SK-N-SH (cell line): Measurements from ENCODE around the gene MYCT1. TPM values are rescaled to one million over a fixed set of nuclear protein-coding genes. Genes with fewer than 3 reads are reported as not detected.
A peak's percentile ranks its signal among the peaks of the same experiment; 100 is the strongest.

ENCODE experiments used
- CTCF ChIA-PET: fragments of 300-600, 350-600 bp; formaldehyde crosslinking; extraction: SDS; loops from one replicate; lab custom pipeline; 2021; lab: Yijun Ruan, JAX
- POLR2A ChIA-PET: fragments of 350-600 bp; sonication (Branson Sonifier 250); formaldehyde crosslinking; extraction: SDS; loops from one replicate; lab custom pipeline; 2020; ENCODE audit warnings: antibody characterized with exemption, inconsistent platforms; lab: Yijun Ruan, JAX
- DNase-seq: peaks from one replicate; pipeline ENCODE4 v3.0.0; 2012
- H2AFZ ChIP-seq: fragments of 200-600 bp; sonication (generic); 2 replicates; pipeline ENCODE4 v1.8.1; 2016; ENCODE audit warnings: antibody characterized with exemption, mild to moderate bottlenecking, low read depth
- H3F3A ChIP-seq: fragments of 200-600 bp; sonication (generic); replicated peaks from 2 replicates; pipeline ENCODE3; 2016; ENCODE audit warnings: antibody characterized with exemption, mild to moderate bottlenecking; ENCODE audit not compliant: insufficient read depth
- H3K27ac ChIP-seq, 2 experiments: fragments of 200-500 bp in 1 of 2; fragments of 200-600 bp in 1 of 2; sonication (Bioruptor generic) in 1 of 2; sonication (generic), shearing (Covaris generic) in 1 of 2; 2 replicates each; pipeline versions ENCODE4 v1.5.1 to v1.6.1; 2014 to 2016; ENCODE audit warnings: low read depth in 2 of 2, inconsistent platforms in 1 of 2, low read length in 1 of 2, mild to moderate bottlenecking in 1 of 2, mixed read lengths in 1 of 2
- H3K27me3 ChIP-seq: fragments of 200-600 bp; sonication (generic), shearing (Covaris generic); 2 replicates; pipeline ENCODE4 v1.6.1; 2016; ENCODE audit warnings: mixed run types; ENCODE audit not compliant: insufficient read depth
- H3K36me3 ChIP-seq, 2 experiments: fragments of 200-500 bp in 1 of 2; fragments of 200-600 bp in 1 of 2; sonication (Bioruptor generic) in 1 of 2; sonication (generic) in 1 of 2; replicated peaks in 1 of 2; 2 replicates each; pipeline versions ENCODE3 to v1.5.1; 2014 to 2016; ENCODE audit warnings: low read length in 1 of 2, mild to moderate bottlenecking in 1 of 2; ENCODE audit not compliant: insufficient read depth in 2 of 2, control insufficient read depth in 1 of 2
- H3K4me1 ChIP-seq, 2 experiments: fragments of 200-500 bp in 1 of 2; fragments of 200-600 bp in 1 of 2; sonication (Bioruptor generic) in 1 of 2; sonication (generic), shearing (Covaris generic) in 1 of 2; 2 replicates each; pipeline versions ENCODE4 v1.5.1 to v1.6.1; 2014 to 2016; ENCODE audit warnings: low read depth in 1 of 2, low read length in 1 of 2, mixed run types in 1 of 2; ENCODE audit not compliant: insufficient read depth in 2 of 2, control insufficient read depth in 1 of 2
- H3K4me2 ChIP-seq: fragments of 200-600 bp; sonication (generic), shearing (Covaris generic); 2 replicates; pipeline ENCODE4 v1.6.1; 2017; ENCODE audit warnings: mixed run types
- H3K4me3 ChIP-seq, 2 experiments: fragments of 200-500 bp in 1 of 2; fragments of 200-600 bp in 1 of 2; sonication (Bioruptor generic) in 1 of 2; sonication (generic), shearing (Covaris generic) in 1 of 2; 2 replicates each; pipeline versions ENCODE4 v1.5.1 to v1.8.1; 2014 to 2016; ENCODE audit warnings: low read depth in 2 of 2, inconsistent platforms in 1 of 2, low read length in 1 of 2, mild to moderate bottlenecking in 1 of 2, mixed read lengths in 1 of 2, moderate library complexity in 1 of 2
- H3K79me2 ChIP-seq: fragments of 200-600 bp; sonication (generic); 2 replicates; pipeline ENCODE4 v1.8.1; 2017; ENCODE audit warnings: mild to moderate bottlenecking; ENCODE audit not compliant: insufficient read depth
- H3K9ac ChIP-seq: fragments of 200-600 bp; sonication (generic); 2 replicates; pipeline ENCODE4 v1.6.1; 2017; ENCODE audit warnings: mixed run types
- H3K9me2 ChIP-seq: fragments of 200-600 bp; sonication (generic); 2 replicates; pipeline ENCODE4 v1.6.1; 2017; ENCODE audit warnings: mixed run types
- H3K9me3 ChIP-seq: fragments of 200-600 bp; sonication (generic); 2 replicates; pipeline ENCODE4 v1.6.1; 2017; ENCODE audit warnings: mixed run types, mild to moderate bottlenecking, moderate library complexity
- H4K20me1 ChIP-seq: fragments of 200-600 bp; sonication (generic); 2 replicates; pipeline ENCODE4 v1.6.1; 2017; ENCODE audit warnings: mild to moderate bottlenecking, mixed run types; ENCODE audit not compliant: insufficient read depth
- EZH2phosphoT487 ChIP-seq: fragments of 200-600 bp; sonication (generic); IDR thresholded peaks from 2 replicates; pipeline ENCODE4 v1.6.1; 2017; ENCODE audit warnings: low read depth, mixed run types, mild to moderate bottlenecking, antibody characterized with exemption, moderate library complexity, borderline replicate concordance
- FOXM1 ChIP-seq: IDR thresholded peaks from 2 replicates; pipeline ENCODE4 v1.4.0; 2012; ENCODE audit warnings: low read depth, mild to moderate bottlenecking
- GABPA ChIP-seq: IDR thresholded peaks from 2 replicates; pipeline ENCODE4 v1.4.0; 2012; ENCODE audit warnings: low read depth, mild to moderate bottlenecking
- MAX ChIP-seq: IDR thresholded peaks from 2 replicates; pipeline ENCODE4 v1.4.0; 2012; ENCODE audit warnings: low read depth
- MXI1 ChIP-seq: IDR thresholded peaks from 2 replicates; pipeline ENCODE4 v1.6.1; 2012; ENCODE audit warnings: mild to moderate bottlenecking, low read depth, low read length, improper control_type of control experiment
- RAD21 ChIP-seq: IDR thresholded peaks from 2 replicates; pipeline ENCODE4 v1.6.1; 2012; ENCODE audit warnings: mild to moderate bottlenecking, low read length
- SMC3 ChIP-seq: IDR thresholded peaks from 2 replicates; pipeline ENCODE4 v1.6.1; 2012; ENCODE audit warnings: low read depth, low read length, improper control_type of control experiment
- YY1 ChIP-seq: IDR thresholded peaks from 2 replicates; pipeline ENCODE4 v1.4.0; 2012; ENCODE audit warnings: low read depth, mild to moderate bottlenecking
- WGBS: methylation state at CpG from one replicate; pipeline ENCODE4 v1.1.6; 2017; ENCODE audit warnings: low lambda C conversion rate; 5-methylcytosine and 5-hydroxymethylcytosine counted together
- polyA plus RNA-seq, 3 experiments: library from polyadenylated mRNA; depleted of rRNA; stranded (reverse); fragments of >200 nt; gene quantifications; 2 replicates each; pipeline ENCODE4 v1.2.3, GENCODE V29; 2012
- TF ChIP-seq, protein P1 (sequence below): fragments of 200-600 bp; sonication (generic); IDR thresholded peaks from 2 replicates; pipeline ENCODE4 v1.6.1; 2017; ENCODE audit warnings: antibody characterized with exemption, mild to moderate bottlenecking, moderate library complexity

Gene MYCT1
- polyA plus RNA-seq, 1 of the 3 experiments (the other 2 are of a cell fraction) = 7.6 TPM

DNA sequence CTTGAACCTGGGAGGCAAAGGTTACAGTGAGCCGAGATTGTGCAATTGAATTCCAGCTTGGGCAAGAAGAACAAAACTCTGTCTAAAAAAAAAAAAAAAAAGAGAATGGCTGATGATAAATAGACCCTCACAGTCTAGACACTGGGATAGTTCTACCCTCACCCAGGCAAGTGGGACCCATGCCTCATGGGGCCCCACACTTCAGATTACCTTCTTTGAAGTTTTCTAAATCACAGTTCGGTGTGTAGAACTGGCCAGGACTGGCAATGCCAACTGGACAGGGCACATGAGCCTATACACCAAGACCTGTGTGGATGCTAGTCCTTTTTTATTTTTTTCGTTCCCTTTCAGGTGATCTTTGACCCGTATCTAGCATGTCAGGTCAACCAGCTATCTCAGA, 28.6 kb downstream of the MYCT1 start:
- Histone ChIP-seq H3K9me3 (no peaks in the 10 kb centered on the region), H3K27me3 (no peaks in the 10 kb centered on the region), H3F3A (peaks cover 28% of the 10 kb centered on the region), H3K4me1 (peaks cover 0 to 2% of the 10 kb centered on the region in 2 experiments; a peak in 1 of 4 replicates), H3K27ac (no peak overlapping the region), H2AFZ (no peak overlapping the region), H3K9ac (no peak overlapping the region), H3K36me3 (no peaks in the 10 kb centered on the region), H3K79me2 (peaks cover 13% of the 10 kb centered on the region; the same call in 1 of the 2 replicates), H3K9me2 (no peaks in the 10 kb centered on the region), H3K4me3 (no peak overlapping the region), H3K4me2 (no peak overlapping the region), H4K20me1 (no peaks in the 10 kb centered on the region)
- no peak for DNase-seq
- TF ChIP-seq YY1 (no peak), EZH2phosphoT487 (no peak), MAX (no peak), GABPA (no peak), FOXM1 (no peak), MXI1 (no peak)
- 49% methylated on average over 4 of the region's 4 CpGs for WGBS
- ChIA-PET POLR2A (no interaction called here), CTCF (interaction anchor here (0.7 kb wide), 1 partner anchor 889 kb away, joined by 3 read pairs; no protein-coding TSS in a partner anchor)

DNA sequence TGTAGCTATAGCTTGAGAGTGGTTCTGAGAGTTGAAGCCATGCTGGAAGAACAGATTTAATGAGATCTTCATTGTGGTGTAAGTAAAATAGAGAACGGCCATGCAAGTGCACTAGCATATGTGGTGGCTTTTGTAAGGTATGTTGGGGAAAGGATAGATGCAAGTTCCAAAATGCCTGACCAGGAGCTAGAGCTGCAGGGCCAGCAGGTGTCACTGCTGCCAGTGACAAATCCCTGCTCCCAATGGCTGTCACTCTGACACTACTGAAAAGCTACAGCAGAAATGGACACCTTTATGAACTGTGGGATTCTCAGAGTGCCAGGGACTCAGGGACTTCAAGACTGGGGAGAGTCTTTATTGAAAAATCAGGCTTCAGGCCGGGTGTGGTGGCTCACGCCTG, 29.8 kb downstream of the MYCT1 start:
- WGBS = 61% methylated on average over 3 of the region's 3 CpGs
- CTCF ChIA-PET = interaction anchor here (0.9 to 3.2 kb wide), 6 partner anchors 11 to 227 kb away, joined by 3 to 17 read pairs (median 6); no protein-coding TSS in a partner anchor
- H3K4me2 ChIP-seq = no peak overlapping the region

More for the DNA sequence above, 29.8 kb downstream of the MYCT1 start:
- H3K4me3 ChIP-seq = no peak overlapping the region
- no peaks in the 10 kb centered on the region for H4K20me1 ChIP-seq
- no peaks in the 10 kb centered on the region for H3K27me3 ChIP-seq
- no peaks in the 10 kb centered on the region for H3K9me3 ChIP-seq
- peaks cover 18% of the 10 kb centered on the region for H3F3A ChIP-seq
- H3K4me1 ChIP-seq = peaks cover 0 to 2% of the 10 kb centered on the region in 2 experiments; a peak in 1 of 4 replicates
- peaks cover 10% of the 10 kb centered on the region; the same call in 1 of the 2 replicates for H3K79me2 ChIP-seq
- TF ChIP-seq SMC3 (peak; percentile 21; the same call in 1 of the 2 replicates), GABPA (no peak), RAD21 (peak; percentile 36; the same call in 1 of the 2 replicates)
- TF ChIP-seq, protein P1, sequence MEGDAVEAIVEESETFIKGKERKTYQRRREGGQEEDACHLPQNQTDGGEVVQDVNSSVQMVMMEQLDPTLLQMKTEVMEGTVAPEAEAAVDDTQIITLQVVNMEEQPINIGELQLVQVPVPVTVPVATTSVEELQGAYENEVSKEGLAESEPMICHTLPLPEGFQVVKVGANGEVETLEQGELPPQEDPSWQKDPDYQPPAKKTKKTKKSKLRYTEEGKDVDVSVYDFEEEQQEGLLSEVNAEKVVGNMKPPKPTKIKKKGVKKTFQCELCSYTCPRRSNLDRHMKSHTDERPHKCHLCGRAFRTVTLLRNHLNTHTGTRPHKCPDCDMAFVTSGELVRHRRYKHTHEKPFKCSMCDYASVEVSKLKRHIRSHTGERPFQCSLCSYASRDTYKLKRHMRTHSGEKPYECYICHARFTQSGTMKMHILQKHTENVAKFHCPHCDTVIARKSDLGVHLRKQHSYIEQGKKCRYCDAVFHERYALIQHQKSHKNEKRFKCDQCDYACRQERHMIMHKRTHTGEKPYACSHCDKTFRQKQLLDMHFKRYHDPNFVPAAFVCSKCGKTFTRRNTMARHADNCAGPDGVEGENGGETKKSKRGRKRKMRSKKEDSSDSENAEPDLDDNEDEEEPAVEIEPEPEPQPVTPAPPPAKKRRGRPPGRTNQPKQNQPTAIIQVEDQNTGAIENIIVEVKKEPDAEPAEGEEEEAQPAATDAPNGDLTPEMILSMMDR = peak; percentile 14; the same call in 1 of the 2 replicates
- H3K36me3 ChIP-seq = no peaks in the 10 kb centered on the region
- no peak overlapping the region for H3K9ac ChIP-seq
- no peaks in the 10 kb centered on the region for H3K9me2 ChIP-seq
- H2AFZ ChIP-seq = no peak overlapping the region
- POLR2A ChIA-PET = no interaction called here
- DNase-seq = no peak
- H3K27ac ChIP-seq = no peak overlapping the region
